Measurements from ENCODE around the gene GASK1B. TPM values are rescaled to one million over a fixed set of nuclear protein-coding genes. Genes with fewer than 3 reads are reported as not detected.

GASK1B gene
- polyA plus RNA-seq, 1 donor from 2014 or later = 0.30 TPM

- H3K4me3 Mint-ChIP-seq = no peak overlapping the region
- no peak overlapping the region for H3K27ac Mint-ChIP-seq
- H3K36me3 Mint-ChIP-seq = no peaks in the 10 kb centered on the region
- no peaks in the 10 kb centered on the region for H3K27me3 Mint-ChIP-seq
- no peaks in the 10 kb centered on the region for H3K9me3 Mint-ChIP-seq
- no peaks in the 10 kb centered on the region for H3K4me1 Mint-ChIP-seq
Observed at GRCh38 chr4:158134222-158134621, 38.6 kb downstream of the GASK1B start.

- no peaks in the 10 kb centered on the region for H3K27me3 Mint-ChIP-seq
- H3K4me3 Mint-ChIP-seq = no peak overlapping the region
- H3K27ac Mint-ChIP-seq = no peak overlapping the region
- no peaks in the 10 kb centered on the region for H3K9me3 Mint-ChIP-seq
- no peaks in the 10 kb centered on the region for H3K36me3 Mint-ChIP-seq
- H3K4me1 Mint-ChIP-seq = no peaks in the 10 kb centered on the region
Observed at GRCh38 chr4:158133551-158133950, 39.3 kb downstream of the GASK1B start.

GRCh38 chr4:158131027-158131426 lies 41.8 kb downstream of the GASK1B start:
- no peak overlapping the region for H3K27ac Mint-ChIP-seq
- no peaks in the 10 kb centered on the region for H3K9me3 Mint-ChIP-seq
- no peaks in the 10 kb centered on the region for H3K36me3 Mint-ChIP-seq
- H3K4me3 Mint-ChIP-seq = no peak overlapping the region
- H3K27me3 Mint-ChIP-seq = no peaks in the 10 kb centered on the region
- no peaks in the 10 kb centered on the region for H3K4me1 Mint-ChIP-seq

GRCh38 chr4:158130204-158130603 lies 42.6 kb downstream of the GASK1B start:
- no peaks in the 10 kb centered on the region for H3K36me3 Mint-ChIP-seq
- no peaks in the 10 kb centered on the region for H3K9me3 Mint-ChIP-seq
- H3K27ac Mint-ChIP-seq = no peak overlapping the region
- H3K4me1 Mint-ChIP-seq = no peaks in the 10 kb centered on the region
- no peaks in the 10 kb centered on the region for H3K27me3 Mint-ChIP-seq
- H3K4me3 Mint-ChIP-seq = no peak overlapping the region

GRCh38 chr4:158129694-158130093 lies 43.1 kb downstream of the GASK1B start:
- Mint-ChIP-seq H3K4me1 (no peaks in the 10 kb centered on the region), H3K27me3 (no peaks in the 10 kb centered on the region), H3K36me3 (no peaks in the 10 kb centered on the region), H3K4me3 (no peak overlapping the region), H3K9me3 (no peaks in the 10 kb centered on the region), H3K27ac (no peak overlapping the region)

GRCh38 chr4:158128540-158128939 lies 44.3 kb downstream of the GASK1B start:
- Mint-ChIP-seq H3K9me3 (no peaks in the 10 kb centered on the region), H3K4me3 (no peak overlapping the region), H3K27me3 (no peaks in the 10 kb centered on the region), H3K36me3 (no peaks in the 10 kb centered on the region), H3K27ac (no peak overlapping the region), H3K4me1 (no peaks in the 10 kb centered on the region)

- Mint-ChIP-seq H3K27me3 (no peaks in the 10 kb centered on the region), H3K27ac (no peak overlapping the region), H3K4me1 (no peaks in the 10 kb centered on the region), H3K9me3 (no peaks in the 10 kb centered on the region), H3K4me3 (no peak overlapping the region), H3K36me3 (no peaks in the 10 kb centered on the region)
Observed at GRCh38 chr4:158125310-158125709, 47.5 kb downstream of the GASK1B start.

Other genes with a start within 250 kb of the GASK1B start
- gene TMEM144, start 37.5 kb upstream of the GASK1B start, polyA plus RNA-seq = not detected

All from IgD-negative memory B cell (primary cell).